MCF 10A (cell line): ENCODE measurements around the gene THRB. TPM values are rescaled to one million over a fixed set of nuclear protein-coding genes. Genes with fewer than 3 reads are reported as not detected.

ENCODE experiments used
- BruUV-seq: library from RNA; stranded (reverse); fragments of 400-500 nt; replicated peaks from 2 replicates; lab custom pipeline; 2021; lab: Mats Ljungman, UMichigan
- CTCF ChIA-PET: fragments of 300-600 bp; sonication (Branson Sonifier 250); formaldehyde crosslinking; extraction: SDS; loops from one replicate; lab custom pipeline; 2021; ENCODE audit warnings: antibody characterized with exemption, inconsistent platforms; lab: Yijun Ruan, JAX
- POLR2A ChIA-PET: fragments of 300-600, 350-650 bp; sonication (Branson Sonifier 250); formaldehyde crosslinking; extraction: SDS; loops from one replicate; lab custom pipeline; 2020; ENCODE audit warnings: antibody characterized with exemption, inconsistent platforms; lab: Yijun Ruan, JAX
- DNase-seq: peaks from one replicate; pipeline ENCODE4 v3.0.0-alpha.2; 2018; ENCODE audit not compliant: unreplicated experiment
- H3K27ac Mint-ChIP-seq: one replicate; pipeline ENCODE4 v1.8.0; 2022; ENCODE audit warnings: mild to moderate bottlenecking, low read depth, mixed read lengths; ENCODE audit not compliant: unreplicated experiment
- H3K27me3 Mint-ChIP-seq: one replicate; pipeline ENCODE4 v1.8.0; 2022; ENCODE audit warnings: mixed read lengths; ENCODE audit not compliant: insufficient read depth, unreplicated experiment
- H3K36me3 Mint-ChIP-seq: one replicate; pipeline ENCODE4 v1.8.0; 2022; ENCODE audit warnings: mild to moderate bottlenecking, moderate library complexity, mixed read lengths; ENCODE audit not compliant: insufficient read depth, unreplicated experiment
- H3K4me1 Mint-ChIP-seq: one replicate; pipeline ENCODE4 v1.8.0; 2022; ENCODE audit warnings: mixed read lengths; ENCODE audit not compliant: insufficient read depth, unreplicated experiment
- H3K4me3 Mint-ChIP-seq: one replicate; pipeline ENCODE4 v1.8.0; 2022; ENCODE audit warnings: mild to moderate bottlenecking, moderate library complexity, mixed read lengths; ENCODE audit not compliant: unreplicated experiment
- H3K9me3 Mint-ChIP-seq: one replicate; pipeline ENCODE4 v1.8.0; 2022; ENCODE audit warnings: mixed read lengths; ENCODE audit not compliant: unreplicated experiment
- CTCF ChIP-seq: fragments of 200-600 bp; IDR thresholded peaks from one replicate; pipeline ENCODE4 v1.8.0; 2022; ENCODE audit warnings: antibody characterized with exemption, mild to moderate bottlenecking; ENCODE audit not compliant: unreplicated experiment
- intact Hi-C: fragments of 100-400 bp; cut with micrococcal nuclease; formaldehyde crosslinking; loops from 2 replicates; pipeline ENCODE4 v1.14.1; 2022
- total RNA-seq: library from RNA; stranded (reverse); gene quantifications from 2 replicates; pipeline ENCODE4 v1.2.3, GENCODE V29; 2022

The THRB gene
- total RNA-seq, 1 experiment from 2014 or later, result 4.2 TPM

- Mint-ChIP-seq H3K9me3 (no peaks in the 10 kb centered on the region), H3K36me3 (peaks cover 6% of the 10 kb centered on the region), H3K27ac (no peak overlapping the region), H3K4me1 (peaks cover 10% of the 10 kb centered on the region), H3K27me3 (no peaks in the 10 kb centered on the region), H3K4me3 (no peak overlapping the region)
- intact Hi-C loops, result no loop called here
- DNase-seq, result no peak
- BruUV-seq, result no TSS peak
- POLR2A ChIA-PET, result interaction anchor here (1.1 to 1.2 kb wide), 2 partner anchors 8 to 13 kb away, joined by 4 to 6 read pairs; no protein-coding TSS in a partner anchor
- CTCF ChIA-PET, result interaction anchor here (0.7 kb wide), 1 partner anchor 29 kb away, joined by 3 read pairs; no protein-coding TSS in a partner anchor
- TF ChIP-seq CTCF, result no peak
Measured at GRCh38 chr3:24476871-24477656, 17.6 kb downstream of the THRB start.

GRCh38 chr3:24475925-24476324 is 18.7 kb downstream of the THRB start:
- intact Hi-C loops, result no loop called here
- DNase-seq, result peak; percentile 75
- no peak overlapping the region for H3K27ac Mint-ChIP-seq

DNA sequence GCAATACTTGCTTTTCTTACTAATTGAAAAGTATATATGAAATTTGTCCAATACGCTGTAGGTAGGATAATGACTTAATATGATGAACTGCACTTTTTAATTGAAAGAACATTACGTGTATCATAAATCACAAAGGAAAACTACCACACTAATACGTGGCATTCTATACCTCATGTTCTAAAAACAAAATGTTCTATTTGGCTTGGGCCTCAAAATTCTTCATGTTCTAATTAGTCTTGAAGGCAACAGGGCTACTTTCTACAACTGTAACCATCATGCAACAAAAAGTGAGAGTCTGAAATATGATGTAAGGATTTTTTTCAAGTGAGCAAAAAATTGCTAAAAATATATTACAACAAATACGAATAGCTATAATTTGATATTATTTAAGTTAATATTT is 19.8 kb downstream of the THRB start:
- TF ChIP-seq CTCF, result no peak
- H3K4me3 Mint-ChIP-seq, result no peak overlapping the region
- ChIA-PET POLR2A (interaction anchor here (1.2 kb wide), 1 partner anchor 12 kb away, joined by 6 read pairs; no protein-coding TSS in a partner anchor), CTCF (interaction anchor here (0.6 kb wide), 1 partner anchor 109 kb away, joined by 3 read pairs; no protein-coding TSS in a partner anchor)
- no peaks in the 10 kb centered on the region for H3K36me3 Mint-ChIP-seq
- H3K27ac Mint-ChIP-seq, result no peak overlapping the region
- no peaks in the 10 kb centered on the region for H3K27me3 Mint-ChIP-seq
- peaks cover 2% of the 10 kb centered on the region for H3K4me1 Mint-ChIP-seq
- no peaks in the 10 kb centered on the region for H3K9me3 Mint-ChIP-seq
- intact Hi-C loops, result no loop called here
- no TSS peak for BruUV-seq
- no peak for DNase-seq

More at GRCh38 chr3:24475925-24476324, 18.7 kb downstream of the THRB start:
- ChIA-PET CTCF (interaction anchor here (0.6 kb wide), 1 partner anchor 979 kb away, joined by 3 read pairs; no protein-coding TSS in a partner anchor), POLR2A (interaction anchor here (1.2 kb wide), 1 partner anchor 9 kb away, joined by 6 read pairs; no protein-coding TSS in a partner anchor)
- BruUV-seq, result no TSS peak
- TF ChIP-seq CTCF, result no peak
- no peaks in the 10 kb centered on the region for H3K9me3 Mint-ChIP-seq
- peaks cover 10% of the 10 kb centered on the region for H3K4me1 Mint-ChIP-seq
- no peaks in the 10 kb centered on the region for H3K27me3 Mint-ChIP-seq
- H3K4me3 Mint-ChIP-seq, result no peak overlapping the region
- H3K36me3 Mint-ChIP-seq, result no peaks in the 10 kb centered on the region

- ChIA-PET CTCF (no interaction called here), POLR2A (interaction anchor here (0.6 to 1.5 kb wide), 9 partner anchors 9 to 178 kb away, joined by 3 to 4 read pairs (median 4); partner anchors contain the start of gene THRB)
- Mint-ChIP-seq H3K27ac (peak overlapping the region; percentile 10), H3K4me1 (no peaks in the 10 kb centered on the region), H3K27me3 (no peaks in the 10 kb centered on the region), H3K36me3 (no peaks in the 10 kb centered on the region), H3K9me3 (no peaks in the 10 kb centered on the region), H3K4me3 (no peak overlapping the region)
- no peak for TF ChIP-seq CTCF
- peak; percentile 78 for DNase-seq
- no TSS peak for BruUV-seq
- intact Hi-C loops, result no loop called here
Measured at GRCh38 chr3:24472358-24472757, 22.3 kb downstream of the THRB start.
